ENCODE measurements around the gene ZDHHC1.

ZDHHC1 gene

DNA sequence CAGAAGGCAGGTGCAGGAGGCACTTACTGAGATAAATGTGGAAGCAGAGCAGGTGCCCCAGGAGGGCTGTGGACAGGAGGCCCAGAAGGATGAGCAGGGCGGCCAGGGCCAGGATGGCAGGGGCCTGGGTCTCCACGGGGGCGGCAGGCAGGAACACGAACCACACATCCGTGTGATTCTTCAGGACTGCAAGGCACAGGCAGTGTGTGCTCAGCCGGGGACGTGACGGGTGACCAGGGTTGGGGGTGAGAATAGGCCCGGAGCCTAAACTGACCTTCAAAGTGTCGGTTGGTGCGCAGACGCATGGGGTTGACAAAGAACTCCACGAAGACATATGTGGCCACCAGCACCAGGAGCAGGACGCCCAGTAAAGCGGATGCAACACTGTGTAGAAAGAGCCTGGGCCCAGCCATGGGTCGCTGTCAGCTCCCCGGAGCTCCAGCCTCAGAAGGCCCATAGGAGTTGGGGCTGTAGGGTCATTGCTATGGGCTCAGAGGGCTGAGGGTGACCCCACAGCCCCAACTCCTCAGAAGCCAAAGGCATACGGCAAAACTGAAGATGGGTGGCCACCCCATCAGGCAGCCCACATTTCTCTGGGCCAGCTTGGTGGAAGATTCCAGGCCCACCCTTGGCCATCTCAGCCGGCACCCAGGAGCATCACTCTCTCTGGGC, 17.6 kb downstream of the ZDHHC1 start:
- TF ChIP-seq, protein P1, sequence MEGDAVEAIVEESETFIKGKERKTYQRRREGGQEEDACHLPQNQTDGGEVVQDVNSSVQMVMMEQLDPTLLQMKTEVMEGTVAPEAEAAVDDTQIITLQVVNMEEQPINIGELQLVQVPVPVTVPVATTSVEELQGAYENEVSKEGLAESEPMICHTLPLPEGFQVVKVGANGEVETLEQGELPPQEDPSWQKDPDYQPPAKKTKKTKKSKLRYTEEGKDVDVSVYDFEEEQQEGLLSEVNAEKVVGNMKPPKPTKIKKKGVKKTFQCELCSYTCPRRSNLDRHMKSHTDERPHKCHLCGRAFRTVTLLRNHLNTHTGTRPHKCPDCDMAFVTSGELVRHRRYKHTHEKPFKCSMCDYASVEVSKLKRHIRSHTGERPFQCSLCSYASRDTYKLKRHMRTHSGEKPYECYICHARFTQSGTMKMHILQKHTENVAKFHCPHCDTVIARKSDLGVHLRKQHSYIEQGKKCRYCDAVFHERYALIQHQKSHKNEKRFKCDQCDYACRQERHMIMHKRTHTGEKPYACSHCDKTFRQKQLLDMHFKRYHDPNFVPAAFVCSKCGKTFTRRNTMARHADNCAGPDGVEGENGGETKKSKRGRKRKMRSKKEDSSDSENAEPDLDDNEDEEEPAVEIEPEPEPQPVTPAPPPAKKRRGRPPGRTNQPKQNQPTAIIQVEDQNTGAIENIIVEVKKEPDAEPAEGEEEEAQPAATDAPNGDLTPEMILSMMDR (IDR thresholded peaks at IDR 0.05): no peak
- H3K27ac ChIP-seq: no peak overlapping the region
- no peak overlapping the region for H3K4me3 ChIP-seq
- no peak for DNase-seq (ENCODE audit: low spot score)

DNA sequence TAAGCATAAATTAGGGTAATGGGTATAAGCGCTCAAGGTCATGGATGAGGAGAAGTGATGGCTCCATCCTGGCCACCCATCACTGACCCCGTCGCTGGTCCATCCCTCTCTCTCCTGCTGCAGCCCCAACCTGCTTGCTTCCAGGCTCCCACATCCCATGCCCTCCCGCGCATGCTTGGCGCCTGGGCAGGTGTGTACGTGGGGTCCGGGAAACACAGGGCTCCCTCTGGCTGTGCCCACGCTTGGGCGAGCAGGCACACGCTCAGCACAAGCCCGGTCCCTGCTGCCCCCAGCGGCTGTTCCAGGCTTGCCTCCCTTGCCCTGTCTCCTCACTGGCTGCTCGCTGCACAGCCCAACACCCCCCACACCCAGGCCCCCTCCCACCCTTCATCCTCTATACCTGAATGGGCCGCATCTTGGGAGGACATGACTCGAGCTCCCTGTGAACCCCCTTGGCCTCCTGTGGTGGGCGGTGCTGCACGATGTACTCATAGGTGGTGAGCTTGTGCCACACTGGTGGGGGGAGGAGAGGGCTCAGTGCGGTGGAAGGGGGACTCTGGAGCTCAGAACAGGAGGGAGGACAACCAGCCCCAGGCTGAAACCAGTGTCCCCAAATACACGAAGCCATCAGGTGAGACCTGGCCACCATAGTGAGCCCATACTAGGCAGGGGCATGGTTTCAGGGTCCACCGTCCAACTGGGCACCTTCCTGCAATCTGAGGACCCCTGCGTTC, 18.3 kb downstream of the ZDHHC1 start:
- peak overlapping the region in 1 of 2 donors; percentile 75 for H3K27ac ChIP-seq
- no peak overlapping the region for H3K4me3 ChIP-seq
- TF ChIP-seq, protein P1 (IDR thresholded peaks at IDR 0.05): no peak
- DNase-seq (ENCODE audit: low spot score): no peak

DNA sequence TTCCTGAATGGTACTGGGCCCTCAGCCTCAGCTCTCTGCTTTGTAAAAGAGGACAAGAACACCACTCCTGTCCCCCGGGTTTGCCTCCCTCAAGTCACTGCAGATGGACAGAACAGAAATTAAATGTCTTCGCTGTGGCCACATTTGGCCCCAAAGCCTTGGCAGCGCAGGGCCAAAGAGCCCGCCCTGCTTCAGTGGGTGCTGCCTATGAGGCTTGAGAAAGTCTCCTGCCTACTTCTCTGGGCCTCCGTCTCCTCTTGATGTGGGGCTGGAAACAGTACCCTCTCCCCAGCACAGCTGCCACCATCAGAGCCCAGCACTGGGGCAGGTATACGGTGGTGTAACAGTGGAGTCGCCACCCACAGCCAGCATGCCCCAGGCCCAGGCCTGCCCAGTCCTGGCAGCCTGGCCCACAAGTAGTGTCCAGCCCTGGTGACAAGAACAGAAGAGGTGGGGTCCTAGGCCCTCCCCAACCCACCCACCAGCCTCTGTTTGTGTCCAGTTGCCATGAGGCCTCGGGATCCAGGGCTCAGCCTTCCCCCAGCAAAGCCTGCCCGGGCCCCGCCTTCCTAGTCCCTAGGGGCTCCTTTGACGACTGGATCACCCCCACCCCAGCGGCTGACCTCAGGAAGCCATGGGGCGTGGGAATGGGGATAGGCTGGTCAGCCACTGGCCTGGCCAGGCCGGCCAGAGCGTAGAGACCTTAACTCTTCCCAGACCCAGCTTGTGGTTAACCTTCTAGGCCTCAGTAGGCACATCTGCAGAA, 19.1 kb downstream of the ZDHHC1 start:
- TF ChIP-seq, protein P1 (IDR thresholded peaks at IDR 0.05): no peak
- no peak for DNase-seq (ENCODE audit: low spot score)
- H3K4me3 ChIP-seq: no peak overlapping the region
- H3K27ac ChIP-seq: peak overlapping the region; percentile 34 to 75

DNA sequence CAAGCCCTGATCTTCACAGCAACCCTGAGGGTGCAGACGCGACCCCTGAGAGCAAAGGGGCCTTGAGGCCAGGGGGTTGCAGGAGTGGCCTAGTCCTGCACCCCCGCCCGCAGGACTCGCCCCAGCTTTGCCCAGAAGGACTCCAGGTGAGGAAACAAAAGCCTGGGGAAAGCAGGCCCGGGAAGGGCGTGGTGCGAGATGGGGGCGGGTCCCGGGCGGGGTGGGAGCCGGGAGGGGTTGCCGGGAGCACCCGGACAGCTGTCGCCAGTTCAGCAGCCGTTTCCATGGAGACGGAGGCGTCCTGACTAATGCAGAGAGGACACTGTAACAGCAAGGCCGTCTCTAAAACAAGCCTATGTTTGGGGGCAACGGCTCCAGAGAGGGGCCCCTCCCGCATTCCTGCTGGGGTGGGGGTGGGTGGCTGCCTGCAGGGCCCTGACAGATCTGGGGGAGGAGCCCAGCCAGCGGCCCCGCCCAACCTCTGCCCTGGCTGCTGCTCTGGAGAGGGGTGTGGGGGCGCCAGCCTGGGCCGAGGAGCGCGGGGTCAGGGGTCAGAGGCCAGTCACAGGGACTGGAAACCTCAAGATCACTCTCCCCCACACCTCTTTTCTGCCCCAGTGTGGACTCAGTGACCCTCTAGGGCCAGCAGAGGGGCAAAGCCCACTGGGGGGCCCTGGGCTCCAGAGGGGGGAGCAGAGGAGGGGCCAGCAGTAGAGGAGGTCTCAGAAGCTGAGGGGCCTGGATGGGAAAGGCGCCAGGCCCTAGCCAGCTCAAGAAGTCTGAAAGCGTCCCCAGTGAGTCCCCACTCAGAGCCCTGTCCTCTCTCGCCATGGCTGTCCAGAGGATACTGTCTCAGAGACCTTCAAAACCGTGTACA, 19.9 kb downstream of the ZDHHC1 start:
- peak overlapping the region; percentile 4 for H3K4me3 ChIP-seq
- TF ChIP-seq, protein P1 (IDR thresholded peaks at IDR 0.05): no peak
- peak overlapping the region; percentile 34 to 75 for H3K27ac ChIP-seq
- DNase-seq (ENCODE audit: low spot score): peak; percentile 90

DNA sequence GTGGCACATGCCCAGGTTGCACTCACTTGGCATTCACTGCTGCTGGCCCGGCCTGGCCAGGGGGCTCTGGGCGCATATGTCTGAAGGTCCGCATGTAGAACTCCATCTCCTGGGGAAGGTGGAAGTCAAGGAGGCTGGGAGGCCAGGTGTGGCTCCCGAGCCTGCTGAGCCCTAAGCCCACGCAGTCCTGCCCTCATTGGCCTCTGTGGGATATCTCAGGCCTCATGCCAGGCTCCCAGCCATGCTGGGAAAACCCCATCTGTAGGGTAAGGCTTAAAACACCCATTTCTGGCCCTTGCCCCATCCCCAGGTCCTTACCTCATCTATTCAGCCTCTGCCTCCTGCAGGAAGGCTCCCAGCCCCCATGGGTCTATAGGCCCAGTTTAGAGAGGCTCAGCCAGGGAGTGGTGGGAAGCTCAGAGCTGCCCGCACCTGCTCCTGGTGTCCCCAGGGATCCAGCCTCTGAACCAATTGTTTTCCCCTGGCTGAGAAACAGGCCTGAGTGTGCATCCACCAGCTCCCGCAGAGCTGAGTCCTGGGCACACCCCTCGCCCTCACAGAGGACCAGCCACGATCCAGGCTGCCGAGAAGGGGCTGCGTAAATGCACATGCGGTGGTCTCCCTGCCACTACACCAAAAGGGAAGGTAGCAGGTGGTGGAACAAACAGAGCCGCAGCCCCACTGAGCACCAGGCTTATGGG, 20.7 kb downstream of the ZDHHC1 start:
- Histone ChIP-seq H3K4me3 (peak overlapping the region; percentile 4), H3K27ac (peak overlapping the region in 1 of 2 donors; percentile 69)
- TF ChIP-seq, protein P1 (IDR thresholded peaks at IDR 0.05): no peak
- no peak for DNase-seq (ENCODE audit: low spot score)

DNA sequence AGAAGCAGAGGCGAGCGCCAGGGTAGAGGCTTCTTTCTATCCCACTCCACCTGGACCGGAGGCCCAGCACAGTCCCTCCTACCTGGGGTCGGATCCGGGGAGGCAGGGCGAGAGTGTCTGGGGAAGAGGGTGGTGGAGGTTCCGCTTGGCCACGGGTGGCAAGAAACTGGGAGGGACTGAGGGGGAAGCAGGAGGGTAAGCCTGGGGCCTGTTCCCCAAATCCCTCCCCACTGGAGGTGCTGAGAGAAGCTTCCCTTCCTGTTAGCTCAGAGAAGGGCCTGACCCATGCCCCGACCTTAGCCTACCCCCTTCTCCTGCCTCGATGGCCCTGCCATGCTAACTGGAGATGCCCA, 21.2 kb downstream of the ZDHHC1 start:
- H3K27ac ChIP-seq: peak overlapping the region in 1 of 2 donors; percentile 69
- TF ChIP-seq, protein P1 (IDR thresholded peaks at IDR 0.05): no peak
- no peak for DNase-seq (ENCODE audit: low spot score)
- H3K4me3 ChIP-seq: no peak overlapping the region
